Testis (tissue), 3 donors: ENCODE results near the gene SNAPC2. TPM values are rescaled to one million over a fixed set of nuclear protein-coding genes. Genes with fewer than 3 reads are reported as not detected.
A peak's percentile ranks its signal among the peaks of the same experiment; 100 is the strongest.

Experiments used
- DNase-seq: peaks from one replicate; pipeline ENCODE4 v3.0.0-alpha.2; 2019
- H3K27ac ChIP-seq, 2 donors: fragments of 200-600 bp; sonication (generic); one replicate each; pipeline ENCODE4 v1.5.1; 2019
- H3K27me3 ChIP-seq: fragments of 200-600 bp; sonication (generic); one replicate; pipeline ENCODE4 v1.5.1; 2019
- H3K36me3 ChIP-seq: fragments of 200-600 bp; sonication (generic); one replicate; pipeline ENCODE4 v1.5.1; 2017; ENCODE audit warnings: low read depth; ENCODE audit errors: missing control alignments
- H3K4me1 ChIP-seq: fragments of 200-600 bp; sonication (generic); one replicate; pipeline ENCODE4 v1.5.1; 2019
- H3K4me3 ChIP-seq, 2 donors: fragments of 200-600 bp; sonication (generic); one replicate each; pipeline ENCODE4 v1.5.1; 2017 to 2019
- H3K9me3 ChIP-seq: fragments of 200-600 bp; sonication (generic); one replicate; pipeline ENCODE4 v1.5.1; 2017
- CTCF ChIP-seq, 3 experiments: fragments of 450-650 bp in 2 of 3; fragments of 200-600 bp in 1 of 3; sonication (generic) in 1 of 3; IDR thresholded peaks; one replicate each; pipeline ENCODE4 v1.5.1; 2016 to 2019; ENCODE audit warnings: antibody characterized with exemption in 3 of 3, mild to moderate bottlenecking in 2 of 3, moderate library complexity in 1 of 3
- POLR2A ChIP-seq: fragments of 450-650 bp; IDR thresholded peaks from one replicate; pipeline ENCODE4 v1.6.1; 2017; ENCODE audit warnings: antibody characterized with exemption, mild to moderate bottlenecking, moderate library complexity
- WGBS, 2 donors: methylation state at CpG; one replicate each; pipeline ENCODE4 v1.1.5; 2018; 5-methylcytosine and 5-hydroxymethylcytosine counted together
- intact Hi-C: fragments of 100-400 bp; cut with DNase I; formaldehyde crosslinking; loops from one replicate; pipeline ENCODE4 v1.15.1; 2023; ENCODE audit warnings: low total_unique reads
- polyA plus RNA-seq: library from polyadenylated mRNA; stranded (reverse); fragments of 350-450 nt; fragmentation: Illumina TruSeq; extraction: RNeasy Lipid Tissue Mini Kit (QIAGEN cat#74804); gene quantifications from one replicate; pipeline ENCODE4 v1.2.3, GENCODE V29; 2014; ENCODE audit warnings: low read depth, low replicate concordance; ENCODE audit not compliant: insufficient read depth
- total RNA-seq, 2 donors: library from RNA; depleted of rRNA; stranded (reverse); fragments of >200 nt; gene quantifications; one replicate each; pipeline ENCODE4 v1.2.3, GENCODE V29; 2016

The SNAPC2 gene
- total and polyA plus RNA-seq, 3 donors from 2014 or later = 51.9 to 88.6 (median 72.5) TPM

GRCh38 chr19:7914598-7915045, 5.5 kb upstream of the SNAPC2 start, which contains the start of gene TGFBR3L:
TSS of gene TGFBR3L (plus strand) at chr19:7914830.
- Histone ChIP-seq H3K9me3 (no peaks in the 10 kb centered on the region), H3K27me3 (no peaks in the 10 kb centered on the region), H3K27ac (no peak within 1 kb of the TSS), H3K36me3 (no peaks in the 10 kb centered on the region), H3K4me1 (peaks cover 12% of the 10 kb centered on the region), H3K4me3 (no peak within 1 kb of the TSS)
- no peak for DNase-seq
- intact Hi-C loops = no loop called here
- TF ChIP-seq CTCF (IDR thresholded peaks at IDR 0.05) = no peak
- TF ChIP-seq POLR2A = no peak
- WGBS, 2 donors = 68 to 80% methylated on average over 4 to 12 of the region's 12 CpGs

GRCh38 chr19:7915250-7916102, 4.7 kb upstream of the SNAPC2 start:
- no peaks in the 10 kb centered on the region for H3K9me3 ChIP-seq
- no peaks in the 10 kb centered on the region for H3K27me3 ChIP-seq
- H3K4me1 ChIP-seq = peaks cover 13% of the 10 kb centered on the region
- no peak overlapping the region for H3K27ac ChIP-seq
- 30 to 53% methylated on average over 18 to 22 of the region's 24 CpGs for WGBS, 2 donors
- peak overlapping the region in 1 of 2 donors; percentile 21 for H3K4me3 ChIP-seq
- H3K36me3 ChIP-seq = no peaks in the 10 kb centered on the region
- TF ChIP-seq CTCF (IDR thresholded peaks at IDR 0.05) (no peak), POLR2A (no peak)
- intact Hi-C loops = no loop called here
- DNase-seq = no peak

- 3% methylated on average over 34 to 45 of the region's 104 CpGs for WGBS, 2 donors
- Histone ChIP-seq H3K9me3 (no peaks in the 10 kb centered on the region), H3K4me1 (peaks cover 16% of the 10 kb centered on the region), H3K27me3 (no peaks in the 10 kb centered on the region), H3K27ac (no peak overlapping the region), H3K36me3 (no peaks in the 10 kb centered on the region), H3K4me3 (peak overlapping the region in 1 of 2 donors; percentile 21)
- intact Hi-C loops = no loop called here
- DNase-seq = no peak
- TF ChIP-seq CTCF (IDR thresholded peaks at IDR 0.05) (no peak), POLR2A (no peak)
These were observed 3.8 kb upstream of the SNAPC2 start for GRCh38 chr19:7916103-7916954.

- DNase-seq = no peak
- Histone ChIP-seq H3K27ac (no peak overlapping the region), H3K9me3 (no peaks in the 10 kb centered on the region), H3K27me3 (no peaks in the 10 kb centered on the region), H3K4me3 (no peak overlapping the region), H3K4me1 (peaks cover 22% of the 10 kb centered on the region), H3K36me3 (no peaks in the 10 kb centered on the region)
- intact Hi-C loops = no loop called here
- 14% methylated on average over 2 to 12 of the region's 12 CpGs for WGBS, 2 donors
- TF ChIP-seq POLR2A (no peak), CTCF (IDR thresholded peaks at IDR 0.05) (no peak)
These were observed 3.2 kb upstream of the SNAPC2 start for GRCh38 chr19:7916955-7917266.
